KMS-11 (cell line): ENCODE measurements around the gene EPHB1.

ENCODE experiments used
- H2AFZ ChIP-seq: fragments of 200-600 bp; sonication (generic); 2 replicates; pipeline ENCODE4 v1.6.1; 2016; ENCODE audit warnings: antibody characterized with exemption, mixed run types, low read depth
- H3K27ac ChIP-seq: fragments of 200-600 bp; sonication (generic); 2 replicates; pipeline ENCODE4 v1.6.1; 2016; ENCODE audit warnings: mild to moderate bottlenecking, mixed run types
- H3K27me3 ChIP-seq: fragments of 200-600 bp; sonication (generic); 2 replicates; pipeline ENCODE4 v1.6.1; 2017; ENCODE audit warnings: mild to moderate bottlenecking, low read depth, mixed run types, moderate library complexity; ENCODE audit not compliant: insufficient read depth
- H3K36me3 ChIP-seq: fragments of 200-600 bp; sonication (generic); 2 replicates; pipeline ENCODE4 v1.6.1; 2017; ENCODE audit warnings: mild to moderate bottlenecking, mixed run types; ENCODE audit not compliant: insufficient read depth
- H3K4me1 ChIP-seq: fragments of 200-600 bp; sonication (generic); 2 replicates; pipeline ENCODE4 v1.6.1; 2016; ENCODE audit warnings: mild to moderate bottlenecking, low read depth, mixed run types; ENCODE audit not compliant: poor library complexity, severe bottlenecking
- H3K4me2 ChIP-seq: fragments of 200-600 bp; sonication (generic); 2 replicates; pipeline ENCODE4 v1.7.0; 2016; ENCODE audit warnings: mild to moderate bottlenecking, mixed run types
- H3K4me3 ChIP-seq: fragments of 200-600 bp; sonication (generic); IDR thresholded peaks from 2 replicates; pipeline ENCODE4 v1.6.1; 2017; ENCODE audit warnings: low read depth, low read length, mixed read lengths; ENCODE audit not compliant: insufficient read depth
- H3K79me2 ChIP-seq: fragments of 200-600 bp; sonication (generic); 2 replicates; pipeline ENCODE4 v1.6.1; 2016; ENCODE audit warnings: low read depth, mixed run types; ENCODE audit not compliant: insufficient read depth
- H3K9ac ChIP-seq: fragments of 200-600 bp; sonication (generic); 2 replicates; pipeline ENCODE4 v1.6.1; 2016; ENCODE audit warnings: mild to moderate bottlenecking, mixed run types
- H4K20me1 ChIP-seq: fragments of 200-600 bp; sonication (generic); 2 replicates; pipeline ENCODE4 v1.6.1; 2016; ENCODE audit warnings: mild to moderate bottlenecking, mixed run types; ENCODE audit not compliant: insufficient read depth
- TF ChIP-seq, protein P1 (sequence below): fragments of 200-600 bp; sonication (generic); conservative IDR thresholded peaks from 2 replicates; pipeline ENCODE4 v1.6.1; 2017; ENCODE audit warnings: low read depth, mild to moderate bottlenecking, antibody characterized with exemption, low read length, moderate library complexity, mixed read lengths

EPHB1 gene

DNA sequence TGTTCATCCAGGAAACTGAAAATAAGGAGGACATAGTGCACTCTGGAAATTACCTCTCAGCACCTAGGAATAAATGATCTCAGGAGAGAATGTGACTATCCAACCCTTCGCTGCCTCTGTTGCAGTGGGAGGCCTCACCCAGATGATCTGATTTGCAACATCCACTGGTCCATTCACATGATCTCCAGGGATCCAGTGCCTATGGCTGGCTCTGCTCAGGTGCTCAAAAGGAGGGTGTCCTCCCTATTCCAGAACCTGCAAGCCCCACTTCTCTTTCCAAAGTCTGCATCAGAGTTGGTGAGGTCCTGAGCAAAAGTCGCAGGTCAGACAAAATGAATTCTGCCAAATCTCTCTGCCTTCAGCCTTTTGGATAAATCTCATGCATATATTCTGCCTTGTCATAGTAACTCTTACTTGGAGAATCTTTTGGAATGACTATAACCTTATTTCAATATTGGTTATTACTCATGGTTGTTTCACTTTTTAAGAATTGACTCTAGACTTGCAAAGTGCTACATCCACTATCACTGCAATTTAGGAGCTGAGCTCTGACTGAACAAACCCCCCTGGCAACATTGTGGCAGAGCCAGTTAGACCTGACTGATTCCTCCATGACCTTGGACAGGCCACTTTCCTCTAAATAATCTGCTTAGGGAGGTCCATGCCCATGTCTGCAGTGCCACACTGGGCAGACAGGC is 295.1 kb downstream of the EPHB1 start:
- H3K79me2 ChIP-seq, result no peaks in the 10 kb centered on the region
- H3K4me3 ChIP-seq, result no peak overlapping the region
- H3K27ac ChIP-seq, result no peak overlapping the region
- H3K4me2 ChIP-seq, result no peak overlapping the region
- H3K9ac ChIP-seq, result no peak overlapping the region
- no peaks in the 10 kb centered on the region for H3K4me1 ChIP-seq
- no peaks in the 10 kb centered on the region for H3K36me3 ChIP-seq
- TF ChIP-seq, protein P1, sequence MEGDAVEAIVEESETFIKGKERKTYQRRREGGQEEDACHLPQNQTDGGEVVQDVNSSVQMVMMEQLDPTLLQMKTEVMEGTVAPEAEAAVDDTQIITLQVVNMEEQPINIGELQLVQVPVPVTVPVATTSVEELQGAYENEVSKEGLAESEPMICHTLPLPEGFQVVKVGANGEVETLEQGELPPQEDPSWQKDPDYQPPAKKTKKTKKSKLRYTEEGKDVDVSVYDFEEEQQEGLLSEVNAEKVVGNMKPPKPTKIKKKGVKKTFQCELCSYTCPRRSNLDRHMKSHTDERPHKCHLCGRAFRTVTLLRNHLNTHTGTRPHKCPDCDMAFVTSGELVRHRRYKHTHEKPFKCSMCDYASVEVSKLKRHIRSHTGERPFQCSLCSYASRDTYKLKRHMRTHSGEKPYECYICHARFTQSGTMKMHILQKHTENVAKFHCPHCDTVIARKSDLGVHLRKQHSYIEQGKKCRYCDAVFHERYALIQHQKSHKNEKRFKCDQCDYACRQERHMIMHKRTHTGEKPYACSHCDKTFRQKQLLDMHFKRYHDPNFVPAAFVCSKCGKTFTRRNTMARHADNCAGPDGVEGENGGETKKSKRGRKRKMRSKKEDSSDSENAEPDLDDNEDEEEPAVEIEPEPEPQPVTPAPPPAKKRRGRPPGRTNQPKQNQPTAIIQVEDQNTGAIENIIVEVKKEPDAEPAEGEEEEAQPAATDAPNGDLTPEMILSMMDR, result no peak
- no peaks in the 10 kb centered on the region for H4K20me1 ChIP-seq
- no peaks in the 10 kb centered on the region for H3K27me3 ChIP-seq
- no peak overlapping the region for H2AFZ ChIP-seq

DNA sequence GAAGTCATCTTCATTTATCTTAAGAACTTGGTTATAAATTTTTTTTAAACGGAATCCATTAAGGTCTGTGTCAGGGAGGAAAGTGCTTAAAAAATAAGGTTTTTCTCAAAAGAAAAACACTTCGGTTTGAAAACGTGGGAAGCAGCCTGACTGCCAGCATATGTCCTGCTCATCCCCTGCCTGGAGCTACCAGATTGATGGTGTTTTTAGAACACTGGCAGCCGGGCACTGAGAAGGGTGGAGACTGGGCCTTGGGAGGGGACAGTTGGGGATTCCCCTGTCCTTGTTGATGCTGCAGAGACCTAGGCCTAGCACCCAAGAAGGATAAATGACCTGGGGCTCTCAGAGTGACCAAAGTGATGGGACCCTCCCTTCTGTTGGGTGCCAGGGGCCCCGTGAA is 296.9 kb downstream of the EPHB1 start:
- Histone ChIP-seq H2AFZ (no peak overlapping the region), H4K20me1 (no peaks in the 10 kb centered on the region), H3K27me3 (no peaks in the 10 kb centered on the region), H3K27ac (no peak overlapping the region), H3K9ac (no peak overlapping the region), H3K4me2 (no peak overlapping the region), H3K36me3 (no peaks in the 10 kb centered on the region), H3K79me2 (no peaks in the 10 kb centered on the region), H3K4me1 (no peaks in the 10 kb centered on the region), H3K4me3 (no peak overlapping the region)
- TF ChIP-seq, protein P1, result no peak

DNA sequence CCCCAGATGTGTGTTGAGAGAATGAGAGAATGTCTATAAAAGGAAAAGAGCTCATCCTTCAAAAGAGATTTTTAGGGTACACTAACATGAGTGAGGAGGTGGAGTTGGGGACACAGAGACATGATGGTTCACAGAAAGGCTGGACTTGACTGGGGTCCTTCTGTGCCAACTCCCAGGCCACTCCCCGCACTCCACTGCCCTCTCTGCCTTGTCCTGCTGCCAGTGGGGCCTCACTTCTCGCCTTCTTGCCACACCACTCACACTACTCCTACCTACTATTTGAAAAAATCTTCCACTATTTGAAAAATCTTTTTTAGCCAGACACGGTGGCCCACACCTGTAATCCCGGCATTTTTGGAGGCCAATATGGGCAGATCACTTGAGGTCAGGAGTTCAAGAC is 298.1 kb downstream of the EPHB1 start:
- Histone ChIP-seq H3K4me3 (no peak overlapping the region), H4K20me1 (no peaks in the 10 kb centered on the region)
- TF ChIP-seq, protein P1, result no peak

DNA sequence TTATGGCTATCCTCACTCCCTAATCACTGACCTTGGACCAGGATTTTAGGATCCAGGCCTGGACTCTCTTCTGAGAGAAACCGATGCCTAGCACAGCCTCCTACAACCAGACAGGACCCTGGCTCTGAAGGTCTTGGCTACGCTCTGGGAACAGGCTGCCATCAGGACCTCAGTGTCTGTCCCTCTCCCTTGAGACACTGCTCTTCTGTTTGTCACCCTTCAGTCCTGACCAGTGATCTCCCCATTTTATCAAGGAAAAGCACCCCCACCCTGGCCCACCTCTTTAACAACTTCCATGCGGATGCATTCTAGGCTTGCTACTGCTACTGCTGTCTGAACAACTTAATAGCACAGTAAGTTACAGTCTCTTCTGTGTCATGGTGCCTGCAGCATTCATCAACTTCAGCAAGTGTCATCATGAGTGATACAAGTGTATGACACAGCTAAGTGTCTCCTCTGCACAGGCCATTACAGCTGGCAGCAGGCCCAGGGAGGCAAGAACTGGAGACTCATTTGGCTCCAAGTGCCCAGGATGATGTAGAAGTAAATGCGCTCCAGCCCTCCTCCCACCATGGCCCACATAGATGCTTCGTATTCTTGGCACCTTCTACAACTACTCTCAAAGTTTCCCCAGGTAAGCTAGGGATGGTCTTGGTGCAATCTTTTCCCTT is 302.4 kb downstream of the EPHB1 start:
- Histone ChIP-seq H3K36me3 (no peaks in the 10 kb centered on the region), H3K27ac (no peak overlapping the region)
- TF ChIP-seq, protein P1, result no peak

More for the DNA sequence above, 298.1 kb downstream of the EPHB1 start:
- H3K27me3 ChIP-seq, result no peaks in the 10 kb centered on the region
- no peaks in the 10 kb centered on the region for H3K36me3 ChIP-seq
- H3K27ac ChIP-seq, result no peak overlapping the region
- H3K4me2 ChIP-seq, result no peak overlapping the region
- no peak overlapping the region for H2AFZ ChIP-seq
- no peak overlapping the region for H3K9ac ChIP-seq
- no peaks in the 10 kb centered on the region for H3K79me2 ChIP-seq
- H3K4me1 ChIP-seq, result no peaks in the 10 kb centered on the region

More for the DNA sequence above, 302.4 kb downstream of the EPHB1 start:
- no peaks in the 10 kb centered on the region for H3K4me1 ChIP-seq
- H3K27me3 ChIP-seq, result no peaks in the 10 kb centered on the region
- H3K4me3 ChIP-seq, result no peak overlapping the region
- no peak overlapping the region for H2AFZ ChIP-seq
- no peaks in the 10 kb centered on the region for H4K20me1 ChIP-seq
- H3K79me2 ChIP-seq, result no peaks in the 10 kb centered on the region
- no peak overlapping the region for H3K9ac ChIP-seq
- no peak overlapping the region for H3K4me2 ChIP-seq
